ENCODE measurements around the gene ANKRD27. TPM values are rescaled to one million over a fixed set of nuclear protein-coding genes. Genes with fewer than 3 reads are reported as not detected.

Gene ANKRD27
- total RNA-seq, 1 donor from 2014 or later: 24.9 TPM

DNA sequence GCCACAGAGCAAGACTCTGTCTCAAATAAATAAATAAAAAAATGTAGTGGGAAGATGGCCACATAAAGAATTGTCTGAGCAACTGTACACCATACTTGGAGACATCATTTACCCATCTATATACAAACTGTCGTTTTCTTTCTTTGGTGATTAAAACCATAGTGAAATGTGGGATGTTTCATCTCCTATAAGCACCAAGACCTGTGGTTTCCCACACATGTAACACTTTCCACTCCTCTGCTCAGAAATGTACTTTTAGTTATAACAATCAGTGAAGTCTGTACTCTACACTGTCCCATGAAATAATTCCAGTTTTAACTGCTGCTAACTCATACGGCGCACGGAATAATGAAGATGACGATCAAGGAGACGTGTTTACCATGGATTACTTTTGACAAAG is 75.7 kb downstream of the ANKRD27 start:
- H3K27ac ChIP-seq: no peak overlapping the region
- no peak for DNase-seq (ENCODE audit: low spot score)
- no peak overlapping the region for H2AFZ ChIP-seq (replicated peaks)
- no peak overlapping the region for H3K4me2 ChIP-seq
- Mint-ChIP-seq H3K36me3 (peaks cover 23% of the 10 kb centered on the region), H3K9me3 (no peaks in the 10 kb centered on the region), H3K4me3 (no peak overlapping the region), H3K4me1 (no peaks in the 10 kb centered on the region), H3K27ac (no peak overlapping the region), H3K27me3 (ENCODE audit: insufficient read depth, low read depth) (no peaks in the 10 kb centered on the region)
- TF ChIP-seq, protein P1, sequence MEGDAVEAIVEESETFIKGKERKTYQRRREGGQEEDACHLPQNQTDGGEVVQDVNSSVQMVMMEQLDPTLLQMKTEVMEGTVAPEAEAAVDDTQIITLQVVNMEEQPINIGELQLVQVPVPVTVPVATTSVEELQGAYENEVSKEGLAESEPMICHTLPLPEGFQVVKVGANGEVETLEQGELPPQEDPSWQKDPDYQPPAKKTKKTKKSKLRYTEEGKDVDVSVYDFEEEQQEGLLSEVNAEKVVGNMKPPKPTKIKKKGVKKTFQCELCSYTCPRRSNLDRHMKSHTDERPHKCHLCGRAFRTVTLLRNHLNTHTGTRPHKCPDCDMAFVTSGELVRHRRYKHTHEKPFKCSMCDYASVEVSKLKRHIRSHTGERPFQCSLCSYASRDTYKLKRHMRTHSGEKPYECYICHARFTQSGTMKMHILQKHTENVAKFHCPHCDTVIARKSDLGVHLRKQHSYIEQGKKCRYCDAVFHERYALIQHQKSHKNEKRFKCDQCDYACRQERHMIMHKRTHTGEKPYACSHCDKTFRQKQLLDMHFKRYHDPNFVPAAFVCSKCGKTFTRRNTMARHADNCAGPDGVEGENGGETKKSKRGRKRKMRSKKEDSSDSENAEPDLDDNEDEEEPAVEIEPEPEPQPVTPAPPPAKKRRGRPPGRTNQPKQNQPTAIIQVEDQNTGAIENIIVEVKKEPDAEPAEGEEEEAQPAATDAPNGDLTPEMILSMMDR (IDR thresholded peaks at IDR 0.05): no peak
- TF ChIP-seq EZH2phosphoT487 (IDR thresholded peaks at IDR 0.05) (no peak), EZH2 (IDR thresholded peaks at IDR 0.05) (no peak)
- H3K9ac ChIP-seq: no peak overlapping the region
- H3K9me3 ChIP-seq (ENCODE audit: low read depth): no peaks in the 10 kb centered on the region
- H3K79me2 ChIP-seq (ENCODE audit: low read depth): no peaks in the 10 kb centered on the region
- H3K36me3 ChIP-seq: peaks cover 3% of the 10 kb centered on the region
- H4K20me1 ChIP-seq (ENCODE audit: low read depth): no peaks in the 10 kb centered on the region
- no peaks in the 10 kb centered on the region for H3K4me1 ChIP-seq
- H3K4me3 ChIP-seq: no peak overlapping the region
- H3K27me3 ChIP-seq: no peaks in the 10 kb centered on the region
- no peaks in the 10 kb centered on the region for H3F3A ChIP-seq (ENCODE audit: low read depth)

DNA sequence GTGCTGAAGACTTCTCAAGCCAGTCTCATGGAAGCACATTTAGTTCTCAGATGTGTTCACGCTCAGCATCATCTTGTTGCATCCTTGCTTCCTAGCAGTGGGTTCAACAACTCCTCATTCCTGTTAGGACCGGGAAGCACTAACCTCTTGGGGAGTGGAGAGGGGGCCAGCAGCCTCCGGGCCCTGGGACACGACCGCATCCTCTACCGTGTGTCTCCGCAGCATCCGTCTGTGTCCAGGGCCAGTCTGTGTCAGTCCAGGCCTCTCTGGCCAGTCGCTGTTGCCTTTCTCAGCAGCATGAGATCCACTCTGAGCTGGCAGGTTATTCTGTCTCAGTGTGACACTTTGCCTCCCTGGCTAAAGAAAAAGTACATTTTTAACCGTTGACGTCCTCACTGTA is 77.0 kb downstream of the ANKRD27 start:
- H3K4me2 ChIP-seq: no peak overlapping the region
- H3F3A ChIP-seq (ENCODE audit: low read depth): no peaks in the 10 kb centered on the region
- H3K9me3 Mint-ChIP-seq: no peaks in the 10 kb centered on the region
- no peaks in the 10 kb centered on the region for H3K4me1 ChIP-seq
- no peak overlapping the region for H3K4me3 Mint-ChIP-seq
- H3K36me3 ChIP-seq: peaks cover 3% of the 10 kb centered on the region
- H2AFZ ChIP-seq (replicated peaks): no peak overlapping the region
- no peaks in the 10 kb centered on the region for H4K20me1 ChIP-seq (ENCODE audit: low read depth)
- H3K27ac Mint-ChIP-seq: no peak overlapping the region
- peaks cover 30% of the 10 kb centered on the region for H3K36me3 Mint-ChIP-seq
- H3K79me2 ChIP-seq (ENCODE audit: low read depth): no peaks in the 10 kb centered on the region
- no peak overlapping the region for H3K9ac ChIP-seq
- H3K4me1 Mint-ChIP-seq: no peaks in the 10 kb centered on the region
- H3K27me3 Mint-ChIP-seq (ENCODE audit: insufficient read depth, low read depth): peaks cover 2% of the 10 kb centered on the region
- TF ChIP-seq EZH2 (IDR thresholded peaks at IDR 0.05) (no peak), EZH2phosphoT487 (IDR thresholded peaks at IDR 0.05) (no peak)
- TF ChIP-seq, protein P1 (IDR thresholded peaks at IDR 0.05): no peak
- H3K27ac ChIP-seq: no peak overlapping the region
- H3K27me3 ChIP-seq: no peaks in the 10 kb centered on the region
- DNase-seq (ENCODE audit: low spot score): no peak
- H3K4me3 ChIP-seq: no peak overlapping the region
- no peaks in the 10 kb centered on the region for H3K9me3 ChIP-seq (ENCODE audit: low read depth)

DNA sequence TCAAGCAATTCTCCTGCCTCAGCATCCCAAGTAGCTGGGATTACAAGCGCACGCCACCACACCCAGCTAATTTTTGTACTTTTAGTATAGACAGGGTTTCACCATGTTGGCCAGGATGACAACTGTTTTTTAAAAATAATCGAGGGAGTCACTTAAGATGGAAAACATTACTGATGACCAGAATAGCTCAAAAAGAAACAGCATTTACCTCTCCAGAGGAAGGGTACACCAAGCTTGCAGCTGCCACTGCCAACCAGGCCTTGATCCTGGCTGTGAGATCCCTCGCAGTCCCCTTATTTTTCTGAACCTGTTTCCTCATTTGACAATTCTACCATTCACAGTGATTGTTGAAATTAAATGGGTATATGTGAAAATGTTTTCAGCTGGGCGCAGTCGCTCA is 79.5 kb downstream of the ANKRD27 start:
- H3K4me1 ChIP-seq: no peaks in the 10 kb centered on the region
- H3K79me2 ChIP-seq (ENCODE audit: low read depth): no peaks in the 10 kb centered on the region
- H3K4me2 ChIP-seq: no peak overlapping the region
- TF ChIP-seq, protein P1 (IDR thresholded peaks at IDR 0.05): no peak
- no peak for TF ChIP-seq EZH2phosphoT487 (IDR thresholded peaks at IDR 0.05)
- no peak for TF ChIP-seq EZH2 (IDR thresholded peaks at IDR 0.05)
- H3K27me3 ChIP-seq: no peaks in the 10 kb centered on the region
- H4K20me1 ChIP-seq (ENCODE audit: low read depth): no peaks in the 10 kb centered on the region
- H3K36me3 ChIP-seq: peaks cover 3% of the 10 kb centered on the region
- H3F3A ChIP-seq (ENCODE audit: low read depth): no peaks in the 10 kb centered on the region
- no peaks in the 10 kb centered on the region for H3K4me1 Mint-ChIP-seq
- no peak for DNase-seq (ENCODE audit: low spot score)
- peaks cover 39% of the 10 kb centered on the region for H3K36me3 Mint-ChIP-seq
- H3K27me3 Mint-ChIP-seq (ENCODE audit: insufficient read depth, low read depth): peaks cover 2% of the 10 kb centered on the region
- H3K4me3 Mint-ChIP-seq: no peak overlapping the region
- no peak overlapping the region for H3K27ac Mint-ChIP-seq
- H3K9me3 ChIP-seq (ENCODE audit: low read depth): no peaks in the 10 kb centered on the region
- H3K9me3 Mint-ChIP-seq: peaks cover 6% of the 10 kb centered on the region
- H3K9ac ChIP-seq: no peak overlapping the region
- H3K27ac ChIP-seq: no peak overlapping the region
- H2AFZ ChIP-seq (replicated peaks): no peak overlapping the region
- no peak overlapping the region for H3K4me3 ChIP-seq
